GM12864 (cell line): ENCODE measurements around the gene GCN1.

Experiments used
- DNase-seq: peaks from one replicate; pipeline ENCODE4 v3.0.0-alpha.2; 2011; ENCODE audit warnings: low read depth
- H3K4me3 ChIP-seq: 2 replicates; pipeline ENCODE4 v1.5.1; 2011; ENCODE audit warnings: mild to moderate bottlenecking, low read depth, low read length, control low read depth
- TF ChIP-seq, protein P1 (sequence below): IDR thresholded peaks from 2 replicates; pipeline ENCODE4 v1.5.1; 2011; ENCODE audit warnings: low read depth, mild to moderate bottlenecking, moderate library complexity, low read length, control low read depth, inconsistent platforms; ENCODE audit errors: missing control alignments

GCN1 gene

DNA sequence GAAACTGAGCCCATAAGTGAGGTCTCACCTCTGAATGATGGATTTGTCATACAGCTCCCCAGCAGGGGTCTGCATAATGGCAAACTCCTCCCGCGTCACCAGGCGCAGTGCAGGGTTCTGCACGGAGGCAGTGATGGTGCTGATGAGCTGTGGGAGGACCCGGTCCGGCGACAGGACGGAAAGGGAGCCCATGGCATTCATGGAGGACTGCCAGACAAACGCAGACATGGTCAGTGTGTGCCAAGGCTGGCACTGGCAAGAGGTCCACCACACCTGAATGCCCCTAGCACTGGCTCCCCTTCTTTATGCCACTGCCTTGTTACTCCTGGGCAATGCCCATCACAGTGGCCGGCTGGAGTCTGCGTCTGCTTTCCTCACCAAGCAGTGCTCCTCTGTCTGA is 32.7 kb downstream of the GCN1 start:
- TF ChIP-seq, protein P1, sequence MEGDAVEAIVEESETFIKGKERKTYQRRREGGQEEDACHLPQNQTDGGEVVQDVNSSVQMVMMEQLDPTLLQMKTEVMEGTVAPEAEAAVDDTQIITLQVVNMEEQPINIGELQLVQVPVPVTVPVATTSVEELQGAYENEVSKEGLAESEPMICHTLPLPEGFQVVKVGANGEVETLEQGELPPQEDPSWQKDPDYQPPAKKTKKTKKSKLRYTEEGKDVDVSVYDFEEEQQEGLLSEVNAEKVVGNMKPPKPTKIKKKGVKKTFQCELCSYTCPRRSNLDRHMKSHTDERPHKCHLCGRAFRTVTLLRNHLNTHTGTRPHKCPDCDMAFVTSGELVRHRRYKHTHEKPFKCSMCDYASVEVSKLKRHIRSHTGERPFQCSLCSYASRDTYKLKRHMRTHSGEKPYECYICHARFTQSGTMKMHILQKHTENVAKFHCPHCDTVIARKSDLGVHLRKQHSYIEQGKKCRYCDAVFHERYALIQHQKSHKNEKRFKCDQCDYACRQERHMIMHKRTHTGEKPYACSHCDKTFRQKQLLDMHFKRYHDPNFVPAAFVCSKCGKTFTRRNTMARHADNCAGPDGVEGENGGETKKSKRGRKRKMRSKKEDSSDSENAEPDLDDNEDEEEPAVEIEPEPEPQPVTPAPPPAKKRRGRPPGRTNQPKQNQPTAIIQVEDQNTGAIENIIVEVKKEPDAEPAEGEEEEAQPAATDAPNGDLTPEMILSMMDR = no peak
- H3K4me3 ChIP-seq = no peak overlapping the region

DNA sequence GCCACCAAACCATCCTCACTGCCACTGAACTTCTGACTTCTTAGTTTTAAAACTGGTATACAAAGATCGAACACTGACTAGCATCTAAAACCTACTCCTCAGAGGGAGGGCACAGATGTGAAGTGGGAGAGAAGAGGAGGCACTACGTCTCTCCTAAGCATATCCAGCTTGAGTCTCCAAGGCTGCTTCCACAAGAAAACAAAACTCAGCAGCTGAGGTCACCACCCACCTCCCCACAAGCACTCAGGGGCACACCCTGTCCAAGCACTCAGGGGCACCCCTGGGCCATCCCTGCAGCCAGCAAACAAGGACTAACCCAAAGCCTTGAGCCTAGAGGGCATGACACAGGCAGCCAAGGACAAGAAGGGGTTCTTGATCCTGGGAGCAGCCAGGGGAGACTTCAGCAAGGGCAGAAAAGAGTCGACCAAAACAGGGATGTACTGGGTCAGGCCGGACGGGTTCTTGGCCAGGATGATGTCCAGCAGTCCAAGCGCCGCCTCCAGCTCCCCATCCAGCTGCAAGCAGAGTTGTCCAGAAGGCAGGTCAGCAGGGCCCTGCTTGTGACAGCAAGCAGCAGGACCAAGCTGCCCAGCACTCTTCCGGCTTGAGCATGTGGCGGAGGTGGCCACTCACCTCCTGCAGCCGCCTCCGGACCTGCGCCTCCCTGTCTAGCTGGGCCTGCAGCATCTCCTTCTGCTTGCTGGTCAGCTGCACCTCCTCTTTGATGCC is 34.8 kb downstream of the GCN1 start:
- no peak for DNase-seq
- TF ChIP-seq, protein P1 = no peak
- no peak overlapping the region for H3K4me3 ChIP-seq

More for the DNA sequence above, 32.7 kb downstream of the GCN1 start:
- DNase-seq = no peak

DNA sequence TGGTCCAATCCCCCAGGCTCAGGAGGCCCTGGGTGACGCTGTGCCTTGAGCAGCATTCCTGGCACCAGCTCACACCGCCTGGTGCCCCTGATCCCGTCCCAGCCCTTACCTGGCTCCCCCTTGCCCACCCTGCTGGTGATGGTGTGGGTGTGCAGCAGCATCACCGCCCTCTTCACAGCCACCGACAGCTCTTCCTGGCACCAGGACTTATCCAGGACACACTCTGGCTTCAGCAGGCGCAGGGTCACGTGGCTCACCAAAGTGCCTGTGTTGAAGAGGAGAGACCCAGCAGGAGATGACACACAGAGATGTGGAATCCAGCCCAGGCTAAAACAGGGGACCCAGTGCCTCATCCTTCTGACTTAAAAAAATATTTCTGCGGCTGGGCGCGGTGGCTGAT is 36.2 kb downstream of the GCN1 start:
- TF ChIP-seq, protein P1 = no peak
- DNase-seq = no peak
- no peak overlapping the region for H3K4me3 ChIP-seq

DNA sequence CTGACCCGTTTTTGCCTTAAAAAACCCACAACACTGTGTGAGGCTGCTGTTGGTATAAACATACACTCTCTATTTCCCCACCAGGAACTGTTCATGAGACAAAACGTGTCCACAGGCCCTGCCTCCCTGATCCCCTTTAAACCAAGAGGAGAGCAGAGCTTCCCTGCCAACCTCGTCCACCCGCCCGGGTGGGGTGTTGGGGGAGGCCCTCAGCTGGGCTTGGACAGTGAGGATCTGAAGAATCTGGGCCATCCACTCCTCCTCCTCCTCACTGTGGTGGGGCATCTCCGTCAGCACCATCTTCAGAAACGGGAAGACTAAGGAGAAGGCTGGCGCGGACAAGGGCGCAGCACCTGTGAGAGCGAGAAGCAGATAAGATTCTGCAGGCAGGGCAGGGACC is 36.8 kb downstream of the GCN1 start:
- TF ChIP-seq, protein P1 = no peak
- no peak overlapping the region for H3K4me3 ChIP-seq
- no peak for DNase-seq

DNA sequence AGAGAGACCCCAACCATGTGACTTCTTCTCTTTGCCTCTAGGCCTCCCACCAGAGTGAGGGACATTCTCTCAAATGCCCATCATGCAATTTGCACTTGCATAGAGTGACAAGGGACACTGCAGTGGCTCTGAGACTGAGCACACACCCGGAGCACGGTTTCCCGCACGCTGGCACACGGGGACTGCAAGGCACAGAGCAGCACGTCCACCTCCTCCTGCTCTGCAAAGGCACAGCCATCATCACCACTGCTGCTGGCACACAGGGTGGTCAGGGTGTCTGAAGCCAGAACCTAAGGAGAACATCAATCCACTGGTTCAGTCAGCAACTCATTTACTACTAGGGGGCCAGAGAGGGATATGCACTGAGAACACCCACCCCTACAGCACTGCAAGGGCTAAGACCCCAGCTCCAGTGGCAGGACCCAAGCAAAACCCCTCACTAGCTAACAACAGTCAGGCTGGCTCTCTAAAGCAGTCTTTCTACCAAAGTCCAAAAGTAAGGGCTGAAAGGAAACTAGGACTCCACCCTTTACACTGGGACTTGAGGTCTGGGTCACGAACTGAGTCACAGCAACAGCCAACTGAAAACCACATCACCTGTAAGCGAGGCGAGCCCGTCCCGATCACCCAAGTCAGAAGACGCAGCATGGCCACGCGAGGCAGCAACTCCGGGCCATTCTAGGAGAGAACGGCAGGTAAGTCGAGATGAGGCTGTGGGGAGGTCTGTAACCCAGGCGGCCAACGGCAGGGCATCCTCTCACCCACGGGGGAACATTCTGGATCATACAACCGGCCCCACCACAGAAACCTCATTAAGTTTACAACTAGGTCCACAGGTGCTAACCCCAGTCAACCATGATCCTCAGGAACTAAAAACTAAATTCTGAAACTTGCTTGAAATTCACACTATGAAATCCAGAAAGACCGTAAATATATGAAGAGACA is 37.9 kb downstream of the GCN1 start:
- peak; percentile 30 for DNase-seq
- no peak overlapping the region for H3K4me3 ChIP-seq
- TF ChIP-seq, protein P1 = no peak

DNA sequence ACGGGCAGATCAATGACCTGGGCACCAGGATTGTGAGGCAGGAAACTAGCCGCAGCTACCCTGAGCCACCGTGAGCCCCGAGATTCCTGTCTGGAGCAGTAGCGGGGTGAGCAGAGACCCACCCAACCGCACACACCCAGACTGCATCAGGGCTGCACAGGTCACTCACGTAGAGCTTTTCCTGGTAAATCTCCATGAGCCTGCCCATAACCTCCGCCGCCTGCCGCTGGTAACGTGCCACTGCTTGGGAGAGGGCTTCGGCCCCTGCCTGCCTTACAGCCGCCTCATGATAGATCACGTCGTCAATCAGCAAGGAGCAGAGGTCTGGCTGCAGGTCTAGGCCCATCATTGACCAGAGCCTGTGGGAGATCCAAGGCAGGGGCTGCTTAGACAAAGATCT is 39.4 kb downstream of the GCN1 start:
- TF ChIP-seq, protein P1 = no peak
- no peak for DNase-seq

More for the DNA sequence above, 39.4 kb downstream of the GCN1 start:
- no peak overlapping the region for H3K4me3 ChIP-seq
